Suppressor macrophage treated with lipopolysaccharide for 4 hours (primary cell): ENCODE measurements around the gene RFX4.

ENCODE experiments used
- DNase-seq: peaks from one replicate; pipeline ENCODE4 v3.0.0-alpha.2; 2020

RFX4 gene

DNA sequence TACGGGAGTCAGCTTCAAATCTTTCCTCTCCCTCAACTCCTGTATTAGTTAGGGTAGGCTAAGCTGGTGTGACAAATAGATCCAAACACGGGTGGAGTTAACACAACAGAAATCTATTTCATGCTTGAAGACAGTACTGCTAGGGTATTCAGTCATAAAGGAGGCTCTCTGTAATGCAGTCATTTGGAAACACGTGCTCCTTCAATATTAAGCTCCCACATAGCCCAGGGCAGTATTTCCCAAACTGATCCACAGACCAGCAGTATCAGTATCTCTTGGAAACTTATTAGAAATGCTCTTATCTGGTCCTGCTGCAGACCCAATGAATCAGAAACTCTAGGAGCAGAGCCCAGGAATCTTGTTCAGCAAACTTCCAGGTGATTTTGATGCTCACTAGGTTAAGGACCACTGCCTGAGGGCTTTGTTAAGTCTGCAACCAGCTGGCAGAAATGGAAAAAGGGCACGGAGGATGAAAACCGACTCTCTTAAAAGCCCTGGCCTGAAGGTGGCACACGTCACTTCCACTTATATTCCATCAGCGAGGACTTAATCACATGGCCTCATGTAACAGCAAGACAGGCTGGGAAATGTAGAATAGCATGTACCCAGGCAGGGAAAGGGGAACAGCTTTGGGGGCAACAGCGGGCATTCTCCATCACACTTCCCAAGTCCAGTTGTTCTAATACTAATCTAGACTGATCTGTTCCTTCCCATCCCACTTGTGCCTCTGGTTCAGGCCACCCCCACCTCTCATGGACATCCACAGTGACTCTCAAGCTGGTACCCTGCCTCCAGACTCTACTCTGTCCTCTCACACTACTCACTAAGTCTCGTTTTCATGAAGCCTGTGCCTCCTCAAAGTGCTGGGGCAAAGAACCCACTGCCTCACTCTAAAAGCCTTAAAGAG is 153.5 kb downstream of the RFX4 start:
- DNase-seq: no peak

DNA sequence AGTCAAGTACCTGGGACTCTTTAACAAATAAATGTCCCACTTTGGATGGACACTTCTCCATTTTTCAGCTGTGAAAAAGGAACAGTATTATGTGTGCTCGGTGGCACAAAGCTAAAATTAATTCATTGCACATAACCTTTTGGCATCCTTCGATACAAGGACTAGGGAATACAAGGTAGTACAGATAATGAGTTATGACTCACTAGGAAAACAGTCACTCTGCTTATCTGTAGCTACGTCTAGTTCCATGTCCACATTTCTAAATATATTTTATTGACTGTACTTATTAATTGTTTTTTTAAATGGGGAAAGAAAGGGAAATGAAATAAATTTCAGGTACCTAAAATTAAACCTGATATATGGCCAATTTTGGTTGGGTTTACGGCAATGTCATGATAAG is 156.5 kb downstream of the RFX4 start:
- no peak for DNase-seq

DNA sequence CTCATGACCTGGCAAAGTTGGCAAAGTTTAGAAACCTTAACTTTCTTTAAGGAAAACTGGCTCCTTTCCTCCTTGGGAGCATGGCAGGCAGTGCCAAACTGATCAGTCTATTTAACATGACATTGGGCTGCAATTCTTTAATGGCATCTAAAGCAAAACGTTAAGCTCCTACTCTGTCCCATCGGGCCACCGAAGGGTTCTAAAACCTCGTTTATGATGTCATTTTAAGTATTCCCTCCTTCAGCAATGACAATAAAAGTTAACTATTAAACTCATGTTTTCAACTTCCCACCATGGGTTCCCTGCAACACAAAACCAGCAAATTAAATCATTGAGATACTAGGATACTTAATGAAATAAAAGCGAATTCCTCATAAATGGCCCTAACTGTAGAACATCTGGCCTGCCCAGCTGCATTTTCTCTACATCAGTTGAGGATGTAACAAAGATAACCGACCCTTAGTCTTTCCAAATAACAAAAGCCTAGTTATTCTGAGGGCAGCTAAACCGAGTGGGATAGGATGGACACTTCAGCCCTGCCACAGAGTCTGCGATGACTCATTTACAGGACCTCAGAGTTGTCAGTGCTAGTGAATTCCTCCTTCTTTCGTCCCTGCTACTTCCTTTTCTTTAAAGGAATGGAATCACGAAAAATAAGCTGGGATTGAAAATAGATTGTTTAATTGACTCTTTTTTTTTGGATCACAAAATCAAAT is 157.2 kb downstream of the RFX4 start:
- peak; percentile 43 for DNase-seq

DNA sequence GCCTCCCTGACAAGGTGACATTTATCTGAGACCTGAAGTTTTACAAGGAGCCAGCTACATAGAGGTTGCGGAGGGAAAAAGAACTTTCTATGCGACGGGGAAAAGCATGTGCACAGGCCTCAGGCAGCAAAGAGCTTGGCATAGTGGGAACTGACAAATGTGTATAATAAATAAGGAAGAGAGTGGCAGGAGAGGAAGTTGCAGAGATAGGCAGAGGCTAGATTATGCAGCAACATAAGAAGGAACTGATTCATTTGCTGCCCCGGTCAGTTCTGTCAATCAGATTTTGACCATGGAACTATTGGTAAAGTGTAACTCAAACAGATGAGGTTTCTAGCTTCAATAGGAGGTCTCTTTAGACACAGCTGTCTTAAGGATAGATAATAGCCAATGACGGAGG is 158.0 kb downstream of the RFX4 start:
- DNase-seq: peak; percentile 54

DNA sequence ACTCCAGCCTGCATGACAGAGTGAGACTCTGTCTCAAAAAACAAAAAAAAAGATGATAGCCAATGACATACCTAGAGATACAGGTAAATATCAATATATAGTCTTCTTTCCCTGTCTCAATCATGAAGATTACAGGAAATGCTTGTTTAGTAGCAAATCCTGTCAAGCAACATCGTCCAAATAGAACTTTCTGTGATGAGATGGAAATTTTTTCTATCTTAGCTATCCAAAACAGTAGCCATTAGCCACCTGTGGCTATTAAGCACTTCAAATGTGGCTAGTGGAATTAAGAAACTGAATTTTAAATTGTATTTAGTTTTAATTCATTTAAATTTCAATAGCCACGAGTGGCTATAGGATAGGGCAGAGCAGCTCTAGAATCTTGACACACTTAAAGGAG is 158.4 kb downstream of the RFX4 start:
- no peak for DNase-seq

DNA sequence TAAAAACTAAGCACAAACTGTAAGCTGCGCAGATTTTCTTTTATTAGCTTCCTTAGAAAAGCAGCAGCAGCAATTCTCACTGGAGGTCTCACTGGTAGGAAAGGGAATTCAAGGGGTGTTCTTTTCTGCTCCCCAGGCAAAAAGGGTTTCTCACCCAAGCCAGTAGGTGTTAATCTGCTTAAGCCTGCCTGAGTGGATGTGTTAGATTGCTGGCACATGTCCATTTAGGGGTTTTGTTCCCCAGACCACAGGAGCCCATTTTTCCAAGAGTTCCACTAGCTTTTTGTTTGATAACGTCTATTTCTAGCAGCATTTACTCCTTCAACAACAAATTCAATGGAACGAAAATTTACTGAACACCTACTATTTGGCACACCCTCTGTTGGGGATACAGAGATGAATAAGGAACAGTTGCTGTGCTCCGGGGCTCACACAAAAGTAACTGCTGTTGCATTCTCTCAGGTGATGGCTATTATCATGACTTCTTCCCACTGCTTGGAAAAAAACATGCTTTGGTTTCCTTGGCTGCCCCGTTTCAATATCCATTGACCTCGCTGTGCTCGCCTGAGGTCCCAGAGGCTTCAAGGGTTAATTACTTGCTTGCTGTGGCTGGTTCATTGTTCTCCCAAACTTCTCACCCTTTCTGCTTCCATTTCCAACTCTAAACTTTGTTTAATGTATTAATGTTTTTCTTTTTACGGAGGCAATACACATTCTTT is 160.6 kb downstream of the RFX4 start:
- no peak for DNase-seq

DNA sequence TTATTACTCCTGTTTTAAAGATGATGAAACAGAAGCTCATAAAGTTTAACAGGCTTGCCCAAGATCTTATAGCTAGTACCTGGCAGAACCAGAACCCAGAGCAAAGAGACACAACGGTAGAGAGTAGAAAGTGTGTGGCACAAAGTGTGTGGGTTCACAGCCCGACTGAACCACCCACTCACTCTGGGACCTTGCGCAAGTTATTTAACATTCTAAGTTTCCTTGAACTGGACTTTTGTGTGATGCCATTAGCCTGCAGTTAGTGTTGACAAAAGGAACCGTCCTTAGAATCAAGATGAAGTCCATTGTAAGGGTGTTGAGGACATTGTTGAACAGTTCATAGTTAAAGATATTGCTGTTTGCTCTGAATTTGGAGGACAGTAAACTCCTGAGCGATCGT is 161.8 kb downstream of the RFX4 start:
- DNase-seq: no peak

DNA sequence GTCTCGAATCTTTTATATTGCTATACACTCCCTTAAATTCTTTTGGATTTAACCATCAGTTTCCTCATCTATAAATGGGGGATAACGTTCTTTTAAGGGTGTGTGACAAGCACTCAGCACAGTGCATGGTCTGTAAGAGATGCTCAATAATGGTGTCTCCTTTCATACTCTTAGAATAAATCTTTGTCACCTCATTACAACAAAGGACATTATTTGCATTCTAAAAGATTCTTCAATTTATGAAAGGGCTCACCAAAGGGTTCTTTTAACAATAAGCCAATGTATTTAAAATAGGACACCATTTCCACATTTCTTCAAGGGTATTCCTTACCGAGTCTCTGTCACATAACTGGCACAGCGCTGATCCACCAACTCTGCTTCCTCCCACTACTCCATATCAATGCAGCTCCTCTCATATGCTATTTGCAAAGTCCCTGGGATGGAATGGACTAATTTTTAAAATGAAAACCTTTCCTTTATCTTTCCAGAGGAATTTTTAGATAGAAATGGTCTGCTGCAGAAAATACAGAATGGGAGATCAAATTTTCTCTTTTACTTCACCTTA is 162.5 kb downstream of the RFX4 start:
- no peak for DNase-seq

DNA sequence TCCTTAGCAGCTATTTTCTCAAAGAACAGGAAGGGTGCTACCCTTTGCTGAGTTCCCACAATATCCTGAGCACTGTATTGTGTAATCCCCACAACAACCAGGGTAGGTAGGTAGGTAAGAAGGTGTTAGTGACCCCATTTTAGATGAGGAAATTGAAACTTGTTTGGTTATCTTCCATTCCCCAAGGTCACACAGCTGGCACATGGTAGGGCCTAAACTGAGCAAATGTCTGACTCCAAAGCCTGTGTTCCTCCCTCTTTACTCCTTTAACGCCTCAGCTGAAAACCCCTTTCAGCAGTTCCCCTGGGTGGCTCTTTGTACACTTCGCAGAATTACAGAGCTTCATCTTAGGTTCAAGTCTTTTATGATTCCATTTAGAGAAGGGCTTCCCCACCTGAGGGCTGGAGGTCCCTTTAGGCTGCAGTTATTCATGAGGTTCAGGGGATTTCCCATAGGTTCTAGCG is 165.2 kb downstream of the RFX4 start:
- DNase-seq: no peak

DNA sequence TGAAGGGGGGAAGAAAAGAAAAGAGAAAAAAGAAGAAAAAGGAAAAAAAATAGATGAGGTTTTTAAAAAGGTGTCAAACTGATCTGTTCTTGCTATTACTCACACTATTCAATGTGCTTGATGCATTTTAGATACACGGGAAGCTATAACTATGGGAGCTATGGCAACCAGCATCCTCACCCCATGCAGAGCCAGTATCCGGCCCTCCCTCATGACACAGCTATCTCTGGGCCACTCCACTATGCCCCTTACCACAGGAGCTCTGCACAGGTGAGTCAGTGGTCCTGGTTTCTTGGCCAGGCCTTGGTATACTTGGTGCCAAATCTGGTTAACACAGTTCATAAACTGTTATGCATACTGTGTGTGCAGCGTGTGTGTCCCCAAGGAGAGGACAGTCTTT is 167.7 kb downstream of the RFX4 start:
- no peak for DNase-seq

DNA sequence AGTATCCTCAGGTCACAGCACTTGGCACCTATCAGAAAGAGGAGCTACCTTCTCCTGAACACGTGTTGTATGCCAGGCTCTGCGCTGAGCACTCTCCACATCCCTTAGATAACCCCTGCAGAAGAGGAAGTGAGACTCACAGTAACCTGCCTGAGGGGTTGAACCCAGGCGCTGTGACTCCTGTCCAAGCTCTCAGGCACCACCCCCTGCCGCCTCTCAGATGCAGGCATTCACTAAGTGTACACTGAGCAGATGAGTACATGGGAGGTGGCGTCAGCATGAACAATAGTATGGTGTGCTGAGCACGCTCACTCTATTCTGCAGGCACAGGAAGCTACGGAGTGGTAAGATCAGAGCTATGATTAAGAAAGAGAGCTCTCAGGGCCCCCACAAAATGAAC is 170.7 kb downstream of the RFX4 start:
- DNase-seq: no peak

DNA sequence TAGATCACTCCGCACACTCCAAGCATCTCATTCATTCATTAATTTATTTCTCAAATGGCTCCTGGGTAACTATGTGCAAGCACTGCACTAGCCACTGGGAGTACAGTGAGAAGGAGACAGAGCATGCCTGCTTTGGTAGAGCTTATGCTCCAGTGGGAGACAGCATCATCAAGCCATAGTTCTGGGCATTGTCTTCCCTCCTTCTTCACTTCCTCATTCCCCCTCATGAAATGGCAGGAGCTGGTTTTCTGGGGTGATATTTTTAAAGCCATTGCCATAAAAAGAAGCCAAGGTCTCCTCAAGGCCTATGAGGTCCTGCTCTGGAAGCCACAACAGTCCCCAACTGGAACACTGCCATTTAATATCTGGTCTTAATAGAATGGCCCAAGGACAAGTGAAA is 171.5 kb downstream of the RFX4 start:
- no peak for DNase-seq

DNA sequence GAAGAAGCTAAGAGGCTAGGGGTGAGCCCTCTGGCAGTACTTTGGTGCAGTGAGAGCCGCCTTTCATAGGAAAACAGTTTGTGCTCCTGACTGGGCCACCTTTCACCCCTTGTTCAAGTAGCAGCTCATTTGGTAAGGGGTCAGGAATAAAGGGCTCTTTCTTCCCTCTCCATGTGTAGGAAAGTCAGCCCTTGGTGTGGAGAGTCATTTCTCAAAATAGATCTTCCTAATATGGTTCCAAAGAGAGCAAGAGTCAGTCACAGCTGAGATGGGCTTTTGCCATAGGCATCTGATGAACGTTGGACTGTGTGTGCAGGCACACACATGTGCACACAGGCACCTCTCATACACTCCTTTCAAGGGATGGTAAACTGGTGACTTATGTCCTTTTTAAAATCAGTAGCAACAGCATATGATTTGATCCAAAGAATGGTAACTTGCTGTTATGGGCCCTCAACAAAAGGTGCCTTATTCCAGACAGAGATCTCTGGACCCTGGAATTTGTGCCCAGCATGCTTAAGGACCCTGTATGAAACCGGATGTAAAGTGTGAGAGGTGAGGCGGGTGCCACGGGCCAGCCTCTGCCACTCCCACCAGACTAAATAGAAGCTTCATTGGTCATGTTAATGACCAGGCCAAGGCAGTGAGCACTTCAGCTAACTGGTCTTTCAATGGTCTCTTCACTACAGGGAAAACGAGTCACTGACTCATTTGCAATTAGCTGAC is 175.0 kb downstream of the RFX4 start:
- no peak for DNase-seq

DNA sequence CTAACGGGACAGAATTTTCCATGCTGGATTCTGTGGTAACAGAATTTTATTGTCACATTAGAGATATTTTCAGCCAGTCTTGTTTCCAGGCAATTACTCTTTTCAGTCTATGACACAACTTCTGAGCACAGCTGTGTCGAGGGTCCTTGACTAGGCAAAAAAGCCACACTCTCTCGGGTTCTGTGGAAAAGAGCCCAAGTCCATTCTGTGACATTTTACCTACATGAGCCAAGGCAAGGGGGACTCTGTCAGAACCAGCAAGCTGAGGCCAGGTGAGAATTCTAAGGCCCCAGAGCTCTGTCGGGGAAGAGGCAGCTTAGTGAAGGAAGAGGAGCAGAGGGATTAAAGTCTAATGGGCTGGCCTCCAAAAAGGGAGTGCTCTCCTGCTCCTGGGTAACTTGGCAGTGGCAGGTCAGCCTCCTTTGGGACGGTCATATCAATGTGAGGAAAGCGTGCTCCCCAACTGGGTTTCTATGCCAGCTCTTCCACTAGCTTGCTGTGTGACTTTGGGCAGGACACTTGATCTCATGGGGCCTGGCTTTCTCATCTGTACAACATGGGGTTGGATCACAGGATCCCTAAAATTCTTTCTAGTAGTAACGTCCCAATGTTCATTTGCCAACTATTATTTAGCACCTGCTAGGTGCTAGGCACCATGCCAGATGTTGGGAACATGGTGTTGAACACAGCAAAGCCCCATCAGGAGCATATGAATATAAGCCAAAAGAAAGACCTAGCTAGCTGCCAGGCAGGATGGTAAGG is 175.7 kb downstream of the RFX4 start:
- DNase-seq: no peak

DNA sequence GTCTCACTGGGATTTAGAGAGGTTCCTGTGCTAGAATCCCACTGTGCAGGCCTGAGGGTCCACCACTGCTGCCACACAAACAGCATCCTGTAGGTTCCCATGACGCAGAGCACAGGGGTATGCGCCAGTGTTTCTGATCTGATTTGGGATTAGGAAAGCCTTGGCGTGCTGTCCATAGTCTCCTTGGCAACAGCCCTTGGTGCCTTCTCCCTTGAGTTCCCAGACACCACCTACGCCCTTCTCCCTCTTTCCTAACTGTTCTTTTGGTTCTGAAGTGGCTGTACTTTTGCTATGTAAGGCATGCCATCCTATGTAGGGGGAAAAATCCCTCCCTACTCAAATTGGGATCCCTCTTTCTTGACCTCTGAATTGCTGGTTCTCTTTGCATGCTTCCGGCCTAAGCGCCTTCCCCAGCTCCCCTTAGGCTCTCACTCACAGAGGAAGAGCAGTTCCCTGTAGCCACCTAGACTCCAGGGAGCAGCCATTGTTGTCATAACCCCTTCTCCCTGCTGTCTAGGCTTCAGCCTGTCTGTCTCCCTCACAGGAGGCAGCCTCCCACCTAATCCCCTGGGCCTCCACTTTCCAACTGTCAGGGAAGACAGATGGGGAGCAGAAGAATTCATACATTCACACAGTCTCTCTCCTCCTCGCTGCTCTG is 176.9 kb downstream of the RFX4 start:
- no peak for DNase-seq

DNA sequence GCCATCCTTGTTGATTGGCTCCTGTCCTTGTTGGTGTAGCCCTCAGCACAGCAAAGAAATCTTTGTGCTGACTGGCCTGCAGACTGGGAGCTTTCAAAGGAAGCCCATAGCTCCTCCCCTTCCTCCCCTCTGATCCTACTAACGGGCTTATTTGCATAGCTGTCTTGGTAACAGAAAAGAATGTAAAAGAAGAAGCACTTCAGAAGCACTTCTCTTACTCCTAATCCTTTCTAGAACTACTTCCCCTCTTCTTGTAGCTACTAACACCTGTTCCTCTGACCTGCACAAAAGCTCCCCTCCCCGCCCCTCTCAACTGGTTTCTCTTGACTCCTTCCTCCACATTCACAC is 177.4 kb downstream of the RFX4 start:
- peak; percentile 36 for DNase-seq

DNA sequence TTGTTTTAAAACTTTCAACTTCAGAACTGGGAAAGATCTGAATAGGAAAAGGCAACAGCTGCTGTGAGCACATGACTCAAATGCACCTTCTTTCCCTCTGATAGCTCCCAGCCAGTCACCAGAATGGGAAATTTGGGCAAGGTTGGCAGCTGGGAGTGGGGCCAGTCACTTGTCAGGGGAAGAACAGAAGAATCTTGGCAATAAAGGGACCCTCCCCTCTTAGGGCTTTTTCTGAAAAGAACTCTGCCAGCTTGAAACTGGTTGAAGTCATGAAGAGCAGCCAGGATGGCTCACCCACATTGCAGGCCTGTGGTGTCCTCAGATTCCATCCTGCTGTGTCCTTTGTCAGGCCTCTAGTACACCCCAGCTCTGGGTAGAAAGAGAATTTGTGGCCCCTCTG is 181.4 kb downstream of the RFX4 start:
- no peak for DNase-seq

DNA sequence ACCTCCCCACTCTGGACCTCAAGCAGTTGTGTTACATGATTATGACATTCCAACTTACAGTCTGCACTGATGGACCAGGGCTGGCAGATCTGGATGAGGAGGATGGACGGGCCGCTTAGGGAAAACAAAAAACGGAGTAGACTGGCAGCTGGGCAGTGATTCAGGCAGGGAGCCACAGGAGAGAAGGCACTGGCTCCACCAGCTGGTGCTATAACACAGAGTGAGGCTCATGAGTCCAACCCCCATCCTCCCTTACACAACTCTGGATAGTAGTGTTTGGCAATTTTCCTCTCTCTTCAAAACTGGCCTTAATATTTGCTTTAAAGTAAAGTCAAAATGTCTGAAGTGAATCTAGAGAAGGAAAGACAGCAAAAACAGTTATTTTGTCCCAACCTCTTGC is 181.9 kb downstream of the RFX4 start:
- no peak for DNase-seq

DNA sequence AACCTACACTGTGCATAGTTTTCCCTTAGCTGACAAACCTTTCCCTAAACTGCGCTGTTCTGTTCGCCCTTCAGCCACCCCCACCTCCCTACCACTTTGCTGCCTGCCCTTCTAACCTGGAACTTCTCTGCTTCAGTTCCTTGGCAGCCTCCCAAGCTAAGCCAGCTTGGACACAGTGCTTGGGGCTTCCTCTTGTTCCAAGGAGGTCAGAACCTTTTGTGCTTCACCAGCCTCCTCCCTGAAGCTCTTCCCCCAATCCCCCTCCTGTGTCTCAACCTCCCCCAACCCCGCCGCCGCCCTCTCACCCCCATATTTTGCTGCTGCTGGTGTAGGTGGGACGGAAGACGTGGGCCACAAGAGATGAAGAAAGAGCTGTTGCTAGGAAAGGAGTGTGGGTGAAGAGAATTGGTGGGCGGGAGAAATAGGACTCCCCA is 183.6 kb downstream of the RFX4 start:
- DNase-seq: no peak

DNA sequence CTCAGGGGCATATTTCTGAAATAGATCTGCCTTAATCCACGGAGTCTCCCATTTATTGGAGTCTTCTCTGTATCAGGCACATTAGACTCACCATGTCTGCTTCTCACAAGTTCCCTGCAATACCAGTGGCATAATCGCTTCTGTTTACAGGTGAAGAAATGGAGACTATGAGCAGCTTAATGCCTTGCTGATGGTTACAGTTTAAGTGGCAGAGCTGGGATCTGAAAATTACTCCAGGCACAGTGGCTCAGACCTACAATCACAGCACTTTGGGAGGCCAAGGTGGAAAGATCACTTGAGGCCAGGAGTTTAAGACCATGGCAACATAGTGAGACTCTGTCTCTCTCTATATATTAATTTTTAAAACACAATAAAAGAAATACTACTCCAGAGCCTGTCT is 184.4 kb downstream of the RFX4 start:
- no peak for DNase-seq
